Keratinocyte (primary cell): ENCODE data around the gene DLG2. TPM values are rescaled to one million over a fixed set of nuclear protein-coding genes. Genes with fewer than 3 reads are reported as not detected.

Experiments
- DNase-seq: peaks from one replicate; pipeline ENCODE4 v3.0.0-alpha.2; 2011; ENCODE audit warnings: low read depth, missing footprints, low spot score
- FAIRE-seq: peaks from 2 replicates; lab custom pipeline; 2011; peaks lifted over from hg19 to GRCh38; lab: Jason Lieb, UNC
- H2AFZ ChIP-seq: 2 replicates; pipeline ENCODE4 v1.6.0; 2012; ENCODE audit warnings: low read length, control low read depth, inconsistent platforms; ENCODE audit not compliant: control insufficient read depth
- H3K27ac ChIP-seq: 2 replicates; pipeline ENCODE4 v1.5.1; 2011; ENCODE audit warnings: low read length; ENCODE audit not compliant: control insufficient read depth, insufficient read depth
- H3K27me3 ChIP-seq: 3 replicates; pipeline ENCODE4 v1.6.0; 2011; ENCODE audit warnings: low read length; ENCODE audit not compliant: control insufficient read depth, insufficient read depth; ENCODE audit errors: extremely low read depth
- H3K36me3 ChIP-seq, 2 experiments: 2 replicates in 1 of 2; 3 replicates in 1 of 2; pipeline ENCODE4 v1.5.1; 2011; ENCODE audit warnings: low read length in 2 of 2, mild to moderate bottlenecking in 1 of 2; ENCODE audit not compliant: control insufficient read depth in 2 of 2, insufficient read depth in 2 of 2; ENCODE audit errors: extremely low read depth in 1 of 2
- H3K4me1 ChIP-seq: 3 replicates; pipeline ENCODE4 v1.5.1; 2011; ENCODE audit warnings: low read length; ENCODE audit not compliant: control insufficient read depth, insufficient read depth; ENCODE audit errors: extremely low read depth
- H3K4me2 ChIP-seq: 3 replicates; pipeline ENCODE4 v1.6.0; 2011; ENCODE audit warnings: low read depth, low read length; ENCODE audit not compliant: control insufficient read depth, insufficient read depth; ENCODE audit errors: extremely low read depth
- H3K4me3 ChIP-seq, 3 experiments: fragments of 200-600 bp in 1 of 3; sonication (generic) in 1 of 3; 2 replicates in 2 of 3; 3 replicates in 1 of 3; pipeline ENCODE4 v1.5.1; 2011 to 2016; ENCODE audit warnings: low read length in 3 of 3, mild to moderate bottlenecking in 3 of 3, control low read depth in 2 of 3, inconsistent platforms in 1 of 3, low read depth in 1 of 3, mixed read lengths in 1 of 3, mixed run types in 1 of 3, moderate library complexity in 1 of 3; ENCODE audit not compliant: control insufficient read depth in 2 of 3, insufficient read depth in 2 of 3; ENCODE audit errors: extremely low read depth in 1 of 3
- H3K79me2 ChIP-seq: 2 replicates; pipeline ENCODE4 v1.6.0; 2012; ENCODE audit warnings: low read length; ENCODE audit not compliant: control insufficient read depth, insufficient read depth
- H3K9ac ChIP-seq: 3 replicates; pipeline ENCODE4 v1.6.0; 2011; ENCODE audit warnings: low read length; ENCODE audit not compliant: control insufficient read depth, insufficient read depth; ENCODE audit errors: extremely low read depth
- H3K9me1 ChIP-seq: 3 replicates; pipeline ENCODE4 v1.6.0; 2011; ENCODE audit warnings: low read length; ENCODE audit not compliant: control insufficient read depth, insufficient read depth; ENCODE audit errors: extremely low read depth
- H3K9me3 ChIP-seq: 2 replicates; pipeline ENCODE4 v1.5.1; 2012; ENCODE audit warnings: low read depth, low read length; ENCODE audit not compliant: control insufficient read depth
- H4K20me1 ChIP-seq: 3 replicates; pipeline ENCODE4 v1.6.0; 2011; ENCODE audit warnings: low read length; ENCODE audit not compliant: control insufficient read depth, insufficient read depth; ENCODE audit errors: extremely low read depth
- EZH2 ChIP-seq: IDR thresholded peaks from one replicate; pipeline ENCODE4 v1.6.1; 2012; ENCODE audit warnings: inconsistent platforms, mild to moderate bottlenecking, low read length, moderate library complexity
- dilution Hi-C: fragments of 300-500 bp; cut with MboI; formaldehyde crosslinking; loops from one replicate; pipeline ENCODE4 v1.7.0; 2020; ENCODE audit warnings: low sequenced_read_pairs; ENCODE audit not compliant: extremely low pct_ligation_motif_present
- polyA plus RNA-seq, 5 experiments: library from polyadenylated mRNA; depleted of rRNA in 3 of 5; stranded (reverse) in 3 of 5; stranded (forward) in 1 of 5; unstranded in 1 of 5; fragments of >200 nt; gene quantifications; 1 replicate in 1 of 5; 2 replicates in 3 of 5; 3 replicates in 1 of 5; pipeline versions ENCODE4 v1.2.1 to v1.2.3, GENCODE V29; 2011 to 2012; ENCODE audit warnings: missing spikeins in 2 of 5, low read depth in 1 of 5, low replicate concordance in 1 of 5
- TF ChIP-seq, protein P1 (sequence below), 3 experiments: IDR thresholded peaks in 1 of 3; conservative IDR thresholded peaks in 1 of 3; optimal IDR thresholded peaks in 1 of 3; 2 replicates in 2 of 3; 3 replicates in 1 of 3; pipeline versions ENCODE3 to v1.5.1; 2011; ENCODE audit warnings: low read length in 3 of 3, mild to moderate bottlenecking in 3 of 3, moderate library complexity in 2 of 3, control low read depth in 1 of 3, inconsistent platforms in 1 of 3; ENCODE audit not compliant: insufficient read depth in 2 of 3; ENCODE audit errors: extremely low read depth in 1 of 3

DLG2 gene
- polyA plus RNA-seq, 1 donor (not counting 4 experiments of a cell fraction or from before 2014, with no cell fraction given), result 0.55 TPM

DNA sequence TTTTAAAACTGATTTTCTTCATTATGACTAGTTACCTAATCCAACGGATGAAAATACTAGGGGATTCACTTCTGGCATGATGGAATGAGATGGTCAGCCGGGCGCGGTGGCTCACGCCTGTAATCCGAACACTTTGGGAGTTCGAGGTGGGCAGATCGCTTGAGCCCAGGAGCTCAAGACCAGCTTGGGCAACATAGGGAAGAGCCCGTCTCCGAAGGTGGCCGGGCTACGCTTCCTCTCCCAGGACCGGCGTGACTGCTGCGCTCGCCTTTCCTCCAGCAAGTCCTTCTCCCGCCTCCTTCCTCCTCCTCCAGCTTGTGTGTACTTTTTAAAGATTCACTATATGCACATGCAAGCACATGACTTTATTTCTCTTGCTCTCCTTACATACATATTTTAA lies 1835.6 kb downstream of the DLG2 start:
- H3K4me2 ChIP-seq, result no peak overlapping the region
- H4K20me1 ChIP-seq, result no peaks in the 10 kb centered on the region
- H3K4me3 ChIP-seq, result no peak overlapping the region
- H3K9me1 ChIP-seq, result no peaks in the 10 kb centered on the region
- no peak overlapping the region for H3K27ac ChIP-seq
- no peaks in the 10 kb centered on the region for H3K4me1 ChIP-seq
- dilution Hi-C loops, result no loop called here
- no peaks in the 10 kb centered on the region for H3K9me3 ChIP-seq
- TF ChIP-seq EZH2, result no peak
- TF ChIP-seq, protein P1, sequence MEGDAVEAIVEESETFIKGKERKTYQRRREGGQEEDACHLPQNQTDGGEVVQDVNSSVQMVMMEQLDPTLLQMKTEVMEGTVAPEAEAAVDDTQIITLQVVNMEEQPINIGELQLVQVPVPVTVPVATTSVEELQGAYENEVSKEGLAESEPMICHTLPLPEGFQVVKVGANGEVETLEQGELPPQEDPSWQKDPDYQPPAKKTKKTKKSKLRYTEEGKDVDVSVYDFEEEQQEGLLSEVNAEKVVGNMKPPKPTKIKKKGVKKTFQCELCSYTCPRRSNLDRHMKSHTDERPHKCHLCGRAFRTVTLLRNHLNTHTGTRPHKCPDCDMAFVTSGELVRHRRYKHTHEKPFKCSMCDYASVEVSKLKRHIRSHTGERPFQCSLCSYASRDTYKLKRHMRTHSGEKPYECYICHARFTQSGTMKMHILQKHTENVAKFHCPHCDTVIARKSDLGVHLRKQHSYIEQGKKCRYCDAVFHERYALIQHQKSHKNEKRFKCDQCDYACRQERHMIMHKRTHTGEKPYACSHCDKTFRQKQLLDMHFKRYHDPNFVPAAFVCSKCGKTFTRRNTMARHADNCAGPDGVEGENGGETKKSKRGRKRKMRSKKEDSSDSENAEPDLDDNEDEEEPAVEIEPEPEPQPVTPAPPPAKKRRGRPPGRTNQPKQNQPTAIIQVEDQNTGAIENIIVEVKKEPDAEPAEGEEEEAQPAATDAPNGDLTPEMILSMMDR (optimal IDR thresholded peaks at IDR 0.05 in 1 of 3, IDR thresholded peaks at IDR 0.05 in 1 of 3, conservative IDR thresholded peaks at IDR 0.05 in 1 of 3; ENCODE audit: extremely low read depth in 1 of 3, insufficient read depth in 2 of 3, low read length in 3 of 3), result no peak
- no peak overlapping the region for H2AFZ ChIP-seq
- no peaks in the 10 kb centered on the region for H3K27me3 ChIP-seq
- H3K36me3 ChIP-seq, result no peaks in the 10 kb centered on the region
- no peak overlapping the region for H3K9ac ChIP-seq
- no peaks in the 10 kb centered on the region for H3K79me2 ChIP-seq
- FAIRE-seq (no peak), DNase-seq (no peak)

DNA sequence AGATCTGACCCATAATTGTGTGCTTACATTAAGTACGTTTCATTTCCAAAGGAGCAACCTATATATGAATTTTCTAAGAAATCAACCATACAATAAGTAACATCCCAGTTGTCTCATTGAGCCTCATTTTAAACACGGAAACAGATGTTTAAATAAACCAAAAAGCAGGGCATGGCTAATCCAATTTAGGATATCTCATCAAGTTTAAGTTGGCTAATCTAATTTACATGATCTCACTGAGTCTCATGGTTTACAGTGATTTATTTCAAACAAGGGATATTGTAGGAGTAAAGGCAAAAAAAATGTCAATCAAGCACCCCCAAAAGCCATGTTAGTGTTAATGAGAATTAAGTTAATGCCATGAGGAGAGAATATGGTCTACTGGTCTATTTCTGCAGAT lies 1841.2 kb downstream of the DLG2 start:
- Histone ChIP-seq H3K9me3 (no peaks in the 10 kb centered on the region), H3K36me3 (no peaks in the 10 kb centered on the region), H3K4me1 (no peaks in the 10 kb centered on the region), H2AFZ (no peak overlapping the region), H4K20me1 (no peaks in the 10 kb centered on the region), H3K4me2 (no peak overlapping the region), H3K27me3 (no peaks in the 10 kb centered on the region), H3K9ac (no peak overlapping the region), H3K79me2 (no peaks in the 10 kb centered on the region), H3K27ac (no peak overlapping the region), H3K4me3 (no peak overlapping the region), H3K9me1 (no peaks in the 10 kb centered on the region)
- dilution Hi-C loops, result no loop called here
- FAIRE-seq (no peak), DNase-seq (no peak)
- TF ChIP-seq EZH2, result no peak
- TF ChIP-seq, protein P1 (optimal IDR thresholded peaks at IDR 0.05 in 1 of 3, IDR thresholded peaks at IDR 0.05 in 1 of 3, conservative IDR thresholded peaks at IDR 0.05 in 1 of 3; ENCODE audit: extremely low read depth in 1 of 3, insufficient read depth in 2 of 3, low read length in 3 of 3), result no peak
